ENCODE results near the gene BMP8A. TPM values are rescaled to one million over a fixed set of nuclear protein-coding genes. Genes with fewer than 3 reads are reported as not detected.

Gene BMP8A
- total RNA-seq, 1 experiment from 2014 or later = 4.1 TPM

- RAD21 ChIA-PET (ENCODE audit: low non-redundant PET in 1 of 2, low total read pairs in 2 of 2, uncharacterized antibody in 2 of 2, unreplicated experiment in 2 of 2) = no interaction called here
- H3K4me1 ChIP-seq (ENCODE audit: control insufficient read depth in 1 of 2, insufficient read depth in 2 of 2, low read length in 2 of 2) = peaks cover 0 to 1% of the 10 kb centered on the region in 2 experiments; a peak in 1 of 4 replicates
- peaks cover 14 to 21% of the 10 kb centered on the region in 2 experiments; a peak in 3 of 4 replicates for H3K36me3 ChIP-seq (ENCODE audit: control insufficient read depth in 1 of 2, insufficient read depth in 2 of 2, low read length in 2 of 2)
- H4K20me1 ChIP-seq (ENCODE audit: insufficient read depth) = no peaks in the 10 kb centered on the region
- POLR2A ChIA-PET = no interaction called here
- H3K4me2 ChIP-seq (ENCODE audit: low read length) = no peak overlapping the region
- TF ChIP-seq SRF (IDR thresholded peaks at IDR 0.05; ENCODE audit: low read depth) (no peak), YY1 (IDR thresholded peaks at IDR 0.05; ENCODE audit: extremely low read depth, insufficient replicate concordance, low read depth, low read length) (no peak), ZBTB33 (IDR thresholded peaks at IDR 0.05; ENCODE audit: extremely low read depth, insufficient replicate concordance, low read length) (no peak), SIN3A (IDR thresholded peaks at IDR 0.05; ENCODE audit: low read depth) (no peak), REST (IDR thresholded peaks at IDR 0.05; ENCODE audit: low read depth) (no peak), CTCF (IDR thresholded peaks at IDR 0.05 in 2 of 3, conservative IDR thresholded peaks at IDR 0.05 in 1 of 3; ENCODE audit: borderline replicate concordance in 1 of 3, insufficient read depth in 1 of 3, low read depth in 2 of 3, low read length in 2 of 3) (no peak), ZNF274 (IDR thresholded peaks at IDR 0.05; ENCODE audit: low read depth, low read length) (no peak), CBX3 (IDR thresholded peaks at IDR 0.05; ENCODE audit: low read depth) (no peak), FOSL1 (IDR thresholded peaks at IDR 0.05; ENCODE audit: low read depth) (no peak), POLR2A (IDR thresholded peaks at IDR 0.05; ENCODE audit: borderline replicate concordance, extremely low read depth, insufficient read depth, insufficient read length) (no peak), POLR2AphosphoS5 (IDR thresholded peaks at IDR 0.05; ENCODE audit: low read depth, low read length) (no peak), JUND (IDR thresholded peaks at IDR 0.05) (no peak), EGR1 (IDR thresholded peaks at IDR 0.05; ENCODE audit: low read depth) (no peak), EZH2phosphoT487 (IDR thresholded peaks at IDR 0.05; ENCODE audit: borderline replicate concordance) (no peak), ATF3 (IDR thresholded peaks at IDR 0.05) (no peak)
- CTCF ChIA-PET = no interaction called here
- no peak overlapping the region for H3K27ac ChIP-seq (ENCODE audit: low read depth, low read length)
- no TSS peak for BruUV-seq (replicated peaks)
- H3K27me3 ChIP-seq (ENCODE audit: insufficient read depth, low read length) = no peaks in the 10 kb centered on the region
- no peak for DNase-seq (ENCODE audit: low read depth, low spot score)
- ATAC-seq = no peak
- no peaks in the 10 kb centered on the region for H3K79me2 ChIP-seq (ENCODE audit: insufficient read depth, low read length)
- intact Hi-C loops (cut with micrococcal nuclease) = no loop called here
- H3K9me2 ChIP-seq (ENCODE audit: insufficient read depth) = no peaks in the 10 kb centered on the region
- no peak overlapping the region for H3K4me3 ChIP-seq (replicated peaks in 1 of 2; ENCODE audit: low read depth in 1 of 2, low read length in 2 of 2)
- H3K9me3 ChIP-seq (ENCODE audit: control insufficient read depth in 1 of 2, insufficient read depth in 1 of 2, low read depth in 1 of 2, low read length in 2 of 2) = no peaks in the 10 kb centered on the region
- H2AFZ ChIP-seq (ENCODE audit: low read depth, low read length, poor library complexity, severe bottlenecking) = no peak overlapping the region
- no peak overlapping the region for H3K9ac ChIP-seq (ENCODE audit: low read length)
These were observed 6.2 kb upstream of the BMP8A start for GRCh38 chr1:39485046-39485803.

All from HCT116 (cell line).